ENCODE measurements around the gene PLD6. TPM values are rescaled to one million over a fixed set of nuclear protein-coding genes. Genes with fewer than 3 reads are reported as not detected.
A peak's percentile ranks its signal among the peaks of the same experiment; 100 is the strongest.

Gene PLD6
- total RNA-seq, 1 experiment from 2014 or later = 2.9 TPM

DNA sequence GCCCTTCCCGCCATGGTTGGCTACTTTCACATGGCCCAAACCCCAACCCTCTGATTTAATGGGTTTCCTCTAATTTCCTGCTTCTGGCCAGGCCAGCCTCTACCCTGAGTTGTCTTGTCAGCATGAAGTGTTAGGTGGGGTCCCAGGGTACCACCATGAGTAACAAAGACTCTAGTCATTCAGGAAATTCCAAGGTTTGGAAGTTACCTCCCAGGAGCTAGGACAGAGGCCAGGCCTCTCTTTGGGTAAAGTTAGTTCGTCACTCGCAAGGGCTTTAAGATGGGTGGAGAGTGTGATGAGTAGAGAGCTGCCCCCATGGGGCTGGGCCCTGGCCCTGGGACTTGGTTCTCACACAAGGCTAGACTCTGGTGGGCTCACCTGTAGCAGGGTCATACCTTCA, 54.6 kb downstream of the PLD6 start:
- no TSS peak for BruUV-seq (replicated peaks)
- Mint-ChIP-seq H3K27me3 (ENCODE audit: unreplicated experiment) (no peaks in the 10 kb centered on the region), H3K4me1 (ENCODE audit: low read depth, unreplicated experiment) (no peaks in the 10 kb centered on the region), H3K4me3 (ENCODE audit: low read depth, unreplicated experiment) (no peak overlapping the region), H3K36me3 (ENCODE audit: insufficient read depth, unreplicated experiment) (peaks cover 77% of the 10 kb centered on the region), H3K9me3 (ENCODE audit: low read depth, unreplicated experiment) (no peaks in the 10 kb centered on the region), H3K27ac (ENCODE audit: unreplicated experiment) (peak overlapping the region; percentile 56)
- CTCF ChIA-PET = no interaction called here
- TF ChIP-seq, protein P1, sequence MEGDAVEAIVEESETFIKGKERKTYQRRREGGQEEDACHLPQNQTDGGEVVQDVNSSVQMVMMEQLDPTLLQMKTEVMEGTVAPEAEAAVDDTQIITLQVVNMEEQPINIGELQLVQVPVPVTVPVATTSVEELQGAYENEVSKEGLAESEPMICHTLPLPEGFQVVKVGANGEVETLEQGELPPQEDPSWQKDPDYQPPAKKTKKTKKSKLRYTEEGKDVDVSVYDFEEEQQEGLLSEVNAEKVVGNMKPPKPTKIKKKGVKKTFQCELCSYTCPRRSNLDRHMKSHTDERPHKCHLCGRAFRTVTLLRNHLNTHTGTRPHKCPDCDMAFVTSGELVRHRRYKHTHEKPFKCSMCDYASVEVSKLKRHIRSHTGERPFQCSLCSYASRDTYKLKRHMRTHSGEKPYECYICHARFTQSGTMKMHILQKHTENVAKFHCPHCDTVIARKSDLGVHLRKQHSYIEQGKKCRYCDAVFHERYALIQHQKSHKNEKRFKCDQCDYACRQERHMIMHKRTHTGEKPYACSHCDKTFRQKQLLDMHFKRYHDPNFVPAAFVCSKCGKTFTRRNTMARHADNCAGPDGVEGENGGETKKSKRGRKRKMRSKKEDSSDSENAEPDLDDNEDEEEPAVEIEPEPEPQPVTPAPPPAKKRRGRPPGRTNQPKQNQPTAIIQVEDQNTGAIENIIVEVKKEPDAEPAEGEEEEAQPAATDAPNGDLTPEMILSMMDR (IDR thresholded peaks at IDR 0.05; ENCODE audit: unreplicated experiment) = no peak
- no peak for DNase-seq
- intact Hi-C loops (cut with micrococcal nuclease; ENCODE audit: unreplicated experiment) = no loop called here

DNA sequence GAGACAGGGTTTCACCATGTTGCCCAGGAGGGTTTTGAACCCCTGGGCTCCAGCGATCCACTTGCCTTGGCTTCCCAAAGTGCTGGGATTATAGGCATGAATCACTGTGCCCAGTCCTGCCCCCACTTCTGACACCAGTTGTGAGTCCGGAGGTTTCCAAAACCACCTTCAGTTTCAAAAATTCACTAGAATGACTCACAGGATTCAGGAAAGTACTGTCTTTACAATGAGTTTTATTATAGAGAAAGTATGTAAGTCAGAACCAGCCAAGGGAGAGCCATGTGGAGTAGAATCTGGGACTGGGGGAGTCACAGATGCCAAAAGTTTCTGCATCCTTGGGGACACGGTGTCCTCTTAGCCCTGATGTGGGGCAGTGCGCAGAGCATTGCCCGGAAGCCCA, 55.1 kb downstream of the PLD6 start:
- Mint-ChIP-seq H3K4me3 (ENCODE audit: low read depth, unreplicated experiment) (no peak overlapping the region), H3K9me3 (ENCODE audit: low read depth, unreplicated experiment) (no peaks in the 10 kb centered on the region), H3K36me3 (ENCODE audit: insufficient read depth, unreplicated experiment) (peaks cover 79% of the 10 kb centered on the region), H3K4me1 (ENCODE audit: low read depth, unreplicated experiment) (no peaks in the 10 kb centered on the region), H3K27ac (ENCODE audit: unreplicated experiment) (no peak overlapping the region), H3K27me3 (ENCODE audit: unreplicated experiment) (no peaks in the 10 kb centered on the region)
- CTCF ChIA-PET = no interaction called here
- TF ChIP-seq, protein P1 (IDR thresholded peaks at IDR 0.05; ENCODE audit: unreplicated experiment) = no peak
- DNase-seq = no peak
- no TSS peak for BruUV-seq (replicated peaks)
- intact Hi-C loops (cut with micrococcal nuclease; ENCODE audit: unreplicated experiment) = no loop called here

Other genes with a start within 250 kb of the PLD6 start
- not detected in 2 replicates for gene TNFRSF13B, start 234.2 kb downstream of the PLD6 start, total RNA-seq (2022)
- gene MPRIP, start 163.9 kb downstream of the PLD6 start, total RNA-seq (2022) = 338 and 423 TPM in 2 replicates
- 35.3 and 38.5 TPM in 2 replicates for gene FLCN, start 30.8 kb upstream of the PLD6 start, total RNA-seq (2022)
- 40.2 and 50.7 TPM in 2 replicates for gene COPS3, start 74.9 kb upstream of the PLD6 start, total RNA-seq (2022)
- 1.0 and 1.2 TPM in 2 replicates for gene NT5M, start 97.0 kb upstream of the PLD6 start, total RNA-seq (2022)